GM19452 (cell line): ENCODE measurements around the gene KLHL42.

ENCODE experiments used
- ATAC-seq: cut with Tn5 transposase; IDR thresholded peaks from one replicate; pipeline ENCODE4 v1.9.1; 2021; ENCODE audit not compliant: unreplicated experiment

Gene KLHL42

DNA sequence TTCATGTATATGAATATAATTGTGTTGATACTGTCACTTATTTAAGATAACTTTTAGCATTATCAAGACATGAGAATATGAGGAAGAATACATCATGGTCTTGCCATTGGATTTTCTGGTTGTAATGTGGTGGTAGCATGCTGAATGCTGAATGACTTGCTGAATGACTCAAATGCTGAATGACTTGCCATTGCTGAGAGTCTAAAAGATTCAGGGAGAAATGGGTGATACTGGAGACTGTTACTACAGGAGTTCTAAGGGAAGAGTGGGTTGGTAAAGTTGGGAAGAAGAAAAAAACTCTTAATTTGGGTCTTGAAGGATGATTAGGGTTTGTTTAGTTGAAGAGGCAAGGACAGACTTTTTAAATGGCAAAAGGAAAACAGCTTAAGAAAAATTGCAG, 72.1 kb downstream of the KLHL42 start:
- no peak for ATAC-seq
